ENCODE results near the gene RET. TPM values are rescaled to one million over a fixed set of nuclear protein-coding genes. Genes with fewer than 3 reads are reported as not detected.

Gene RET
- total and polyA plus RNA-seq, 2 of the 8 experiments (the other 6 are each of a cell fraction or from before 2014, with no cell fraction given), result 6.7 to 8.4 TPM

DNA sequence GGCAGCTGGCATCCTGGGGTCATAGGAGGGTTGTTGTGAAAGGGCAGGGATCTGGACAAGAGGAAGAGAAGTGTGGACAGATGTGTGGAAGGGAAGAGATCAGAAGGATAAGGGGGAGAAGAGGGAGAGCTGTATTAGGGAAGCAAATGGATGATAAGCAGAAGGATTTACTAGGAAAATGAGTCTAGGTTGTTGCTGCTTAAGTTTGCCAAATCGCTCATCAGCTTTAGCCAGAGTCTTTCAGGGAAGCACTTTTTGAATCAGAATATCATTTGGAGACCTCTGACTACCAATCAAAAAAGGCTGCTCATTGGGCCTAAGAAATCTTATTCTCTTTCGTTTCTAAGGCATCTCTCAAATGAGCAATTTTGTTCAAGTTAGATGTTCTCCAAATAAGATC, 58.8 kb downstream of the RET start:
- ChIA-PET POLR2A (ENCODE audit: partially characterized antibody) (no interaction called here), CTCF (ENCODE audit: partially characterized antibody) (interaction anchor here (1.5 kb wide), 1 partner anchor 66 kb away, joined by 3 read pairs; no protein-coding TSS in a partner anchor)
- Histone ChIP-seq H4K20me1 (replicated peaks in 1 of 2; ENCODE audit: control insufficient read depth in 1 of 2, insufficient read depth in 2 of 2, low read length in 2 of 2) (peaks cover 1 to 2% of the 10 kb centered on the region in 2 experiments), H2BK12ac (ENCODE audit: low read depth, low read length) (no peak overlapping the region), H2BK5ac (ENCODE audit: low read depth, low read length) (no peak overlapping the region), H3K18ac (ENCODE audit: extremely low read depth, low read length) (no peak overlapping the region), H3K9me3 (ENCODE audit: insufficient read depth in 2 of 2, low read depth in 1 of 2, low read length in 1 of 2) (no peaks in the 10 kb centered on the region), H4K91ac (replicated peaks; ENCODE audit: insufficient read length, low read length) (no peak overlapping the region), H2BK120ac (replicated peaks; ENCODE audit: low read depth, low read length) (no peak overlapping the region), H2AK5ac (ENCODE audit: low read depth, low read length) (no peak overlapping the region), H3K27ac (ENCODE audit: low read depth, low read length) (no peak overlapping the region), H2AFZ (ENCODE audit: low read length) (no peak overlapping the region), H3K56ac (replicated peaks; ENCODE audit: insufficient read length, low read depth, low read length) (no peak overlapping the region), H2BK20ac (ENCODE audit: low read length) (no peak overlapping the region), H3K9ac (replicated peaks in 1 of 4; ENCODE audit: extremely low read depth in 1 of 4, low read depth in 3 of 4, low read length in 3 of 4) (no peak overlapping the region), H3K23me2 (ENCODE audit: low read depth, low read length) (peaks cover 14% of the 10 kb centered on the region), H3K23ac (ENCODE audit: insufficient read length) (no peak overlapping the region), H3K79me1 (ENCODE audit: low read depth, low read length) (no peaks in the 10 kb centered on the region), H3K79me2 (ENCODE audit: control insufficient read depth in 1 of 2, insufficient read depth in 2 of 2, low read length in 2 of 2) (peaks cover 0 to 9% of the 10 kb centered on the region in 2 experiments; a peak in 1 of 4 replicates), H4K5ac (ENCODE audit: insufficient read length, low read depth, low read length) (no peak overlapping the region), H3K14ac (ENCODE audit: insufficient read length) (no peak overlapping the region), H3K27me3 (replicated peaks in 1 of 4; ENCODE audit: control insufficient read depth in 3 of 4, extremely low read depth in 1 of 4, insufficient read depth in 3 of 4, low read length in 3 of 4) (peaks cover 0 to 7% (median 1%) of the 10 kb centered on the region in 4 experiments; a peak in 3 of 7 replicates), H3K4me2 (ENCODE audit: insufficient read depth in 1 of 2, low read depth in 2 of 2, low read length in 2 of 2) (no peak overlapping the region), H3K4me1 (replicated peaks in 1 of 4; ENCODE audit: control insufficient read depth in 3 of 4, insufficient read depth in 4 of 4, low read length in 3 of 4) (peaks cover 0 to 5% (median 0%) of the 10 kb centered on the region in 4 experiments; a peak in 4 of 7 replicates), H2BK15ac (ENCODE audit: low read length) (no peak overlapping the region), H3K4ac (replicated peaks; ENCODE audit: insufficient read length, low read depth, low read length) (no peak overlapping the region), H3K36me3 (ENCODE audit: control insufficient read depth in 2 of 4, insufficient read depth in 4 of 4, low read length in 3 of 4) (no peaks in the 10 kb centered on the region), H4K8ac (ENCODE audit: extremely low read depth, insufficient read depth, low read length) (no peak overlapping the region), H3K4me3 (ENCODE audit: extremely low read depth in 1 of 4, insufficient read depth in 2 of 4, low read depth in 3 of 4, low read length in 4 of 4) (no peak overlapping the region)
- WGBS, 2 experiments (ENCODE audit: extremely low coverage in 1 of 2, insufficient coverage in 1 of 2, insufficient read length in 1 of 2, insufficient replicate concordance in 2 of 2, low coverage in 1 of 2, low lambda C conversion rate in 2 of 2, missing lambda C conversion rate in 1 of 2), result 95% methylated on average over 2 of the region's 2 CpGs; no CpG with 5 or more reads in 1 of the 2 experiments
- FAIRE-seq (no peak), DNase-seq (ENCODE audit: low read depth in 1 of 2, low spot score in 2 of 2) (no peak)
- no peak for TF ChIP-seq SIX5 (IDR thresholded peaks at IDR 0.05; ENCODE audit: low read depth, low read length)
- no peak for TF ChIP-seq NRF1 (IDR thresholded peaks at IDR 0.05; ENCODE audit: low read depth, low read length)
- no peak for TF ChIP-seq FOSL1 (IDR thresholded peaks at IDR 0.05; ENCODE audit: insufficient read depth, low read depth, low read length)
- TF ChIP-seq HDAC6 (IDR thresholded peaks at IDR 0.05; ENCODE audit: low read depth, low read length), result no peak
- TF ChIP-seq SIN3A (conservative IDR thresholded peaks at IDR 0.05 in 1 of 2, IDR thresholded peaks at IDR 0.05 in 1 of 2; ENCODE audit: low read depth in 1 of 2, low read length in 2 of 2), result no peak
- no peak for TF ChIP-seq CREB1 (IDR thresholded peaks at IDR 0.05)
- no peak for TF ChIP-seq YY1 (IDR thresholded peaks at IDR 0.05; ENCODE audit: low read depth, low read length)
- no peak for TF ChIP-seq CTBP2 (IDR thresholded peaks at IDR 0.05; ENCODE audit: borderline replicate concordance, insufficient read depth, insufficient read length, low read length)
- TF ChIP-seq NANOG (IDR thresholded peaks at IDR 0.05; ENCODE audit: insufficient read depth, low read depth, low read length, poor library complexity, severe bottlenecking), result no peak
- no peak for TF ChIP-seq MAFK (IDR thresholded peaks at IDR 0.05; ENCODE audit: low read depth, low read length)
- TF ChIP-seq HDAC2 (IDR thresholded peaks at IDR 0.05; ENCODE audit: borderline replicate concordance in 1 of 2, low read depth in 2 of 2, low read length in 2 of 2), result no peak
- no peak for TF ChIP-seq TBP (IDR thresholded peaks at IDR 0.05; ENCODE audit: low read depth, low read length)
- no peak for TF ChIP-seq PHF8 (conservative IDR thresholded peaks at IDR 0.05; ENCODE audit: low read depth, low read length)
- TF ChIP-seq SUZ12 (IDR thresholded peaks at IDR 0.05; ENCODE audit: low read length), result no peak

Measured in H1 (cell line).